Subcutaneous adipose tissue (tissue), 4 donors: ENCODE measurements around the gene FAM83G. TPM values are rescaled to one million over a fixed set of nuclear protein-coding genes. Genes with fewer than 3 reads are reported as not detected.

ENCODE experiments used
- total RNA-seq, 4 donors: library from RNA; depleted of rRNA; stranded (reverse); fragments of >200 nt; gene quantifications; one replicate each; pipeline ENCODE4 v1.1.0, GENCODE V29; 2016
- TF ChIP-seq, protein P1 (sequence below): fragments of 450-650 bp; IDR thresholded peaks from one replicate; pipeline ENCODE4 v1.5.1; 2016; ENCODE audit warnings: low read depth, mild to moderate bottlenecking, control low read depth, antibody characterized with exemption, moderate library complexity

The FAM83G gene
- total RNA-seq, 4 donors from 2014 or later: 1.1 to 5.5 (median 2.9) TPM

DNA sequence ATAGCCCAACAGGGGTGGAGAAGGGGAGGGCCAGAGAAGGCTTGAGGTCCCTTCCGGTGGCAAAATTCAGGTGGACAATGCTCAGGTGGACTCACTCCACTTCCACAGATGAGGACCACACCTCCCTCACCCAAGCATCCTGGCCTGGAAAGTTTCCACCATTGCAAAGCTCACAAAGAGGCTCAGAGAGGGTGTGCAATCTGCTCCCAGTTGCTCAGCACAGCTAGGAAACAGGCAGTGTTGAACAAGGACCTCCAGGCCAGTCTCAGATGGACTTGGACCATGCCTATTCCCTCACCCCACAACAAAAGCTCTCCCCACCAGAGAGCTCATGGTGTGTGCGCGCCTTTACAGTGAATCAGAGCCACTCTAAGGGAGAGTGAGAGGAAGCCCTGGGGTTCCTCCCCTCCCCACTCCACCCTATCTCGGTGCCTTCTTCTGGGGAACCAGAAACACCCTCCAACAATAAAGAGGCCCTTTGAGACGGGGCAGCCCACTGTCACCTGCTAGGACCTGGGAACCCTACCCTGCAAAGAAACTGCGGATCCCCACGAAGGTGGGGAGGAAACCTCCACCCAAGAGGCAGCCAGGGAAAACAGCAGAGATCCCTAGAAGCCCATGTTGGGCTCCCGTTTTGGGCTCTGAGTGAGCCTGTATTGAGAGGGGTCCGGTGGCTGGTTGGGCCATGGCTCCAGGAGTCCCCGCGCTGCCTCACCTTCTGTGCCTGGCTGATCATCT lies 1.6 kb downstream of the FAM83G start:
- TF ChIP-seq, protein P1, sequence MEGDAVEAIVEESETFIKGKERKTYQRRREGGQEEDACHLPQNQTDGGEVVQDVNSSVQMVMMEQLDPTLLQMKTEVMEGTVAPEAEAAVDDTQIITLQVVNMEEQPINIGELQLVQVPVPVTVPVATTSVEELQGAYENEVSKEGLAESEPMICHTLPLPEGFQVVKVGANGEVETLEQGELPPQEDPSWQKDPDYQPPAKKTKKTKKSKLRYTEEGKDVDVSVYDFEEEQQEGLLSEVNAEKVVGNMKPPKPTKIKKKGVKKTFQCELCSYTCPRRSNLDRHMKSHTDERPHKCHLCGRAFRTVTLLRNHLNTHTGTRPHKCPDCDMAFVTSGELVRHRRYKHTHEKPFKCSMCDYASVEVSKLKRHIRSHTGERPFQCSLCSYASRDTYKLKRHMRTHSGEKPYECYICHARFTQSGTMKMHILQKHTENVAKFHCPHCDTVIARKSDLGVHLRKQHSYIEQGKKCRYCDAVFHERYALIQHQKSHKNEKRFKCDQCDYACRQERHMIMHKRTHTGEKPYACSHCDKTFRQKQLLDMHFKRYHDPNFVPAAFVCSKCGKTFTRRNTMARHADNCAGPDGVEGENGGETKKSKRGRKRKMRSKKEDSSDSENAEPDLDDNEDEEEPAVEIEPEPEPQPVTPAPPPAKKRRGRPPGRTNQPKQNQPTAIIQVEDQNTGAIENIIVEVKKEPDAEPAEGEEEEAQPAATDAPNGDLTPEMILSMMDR: no peak

DNA sequence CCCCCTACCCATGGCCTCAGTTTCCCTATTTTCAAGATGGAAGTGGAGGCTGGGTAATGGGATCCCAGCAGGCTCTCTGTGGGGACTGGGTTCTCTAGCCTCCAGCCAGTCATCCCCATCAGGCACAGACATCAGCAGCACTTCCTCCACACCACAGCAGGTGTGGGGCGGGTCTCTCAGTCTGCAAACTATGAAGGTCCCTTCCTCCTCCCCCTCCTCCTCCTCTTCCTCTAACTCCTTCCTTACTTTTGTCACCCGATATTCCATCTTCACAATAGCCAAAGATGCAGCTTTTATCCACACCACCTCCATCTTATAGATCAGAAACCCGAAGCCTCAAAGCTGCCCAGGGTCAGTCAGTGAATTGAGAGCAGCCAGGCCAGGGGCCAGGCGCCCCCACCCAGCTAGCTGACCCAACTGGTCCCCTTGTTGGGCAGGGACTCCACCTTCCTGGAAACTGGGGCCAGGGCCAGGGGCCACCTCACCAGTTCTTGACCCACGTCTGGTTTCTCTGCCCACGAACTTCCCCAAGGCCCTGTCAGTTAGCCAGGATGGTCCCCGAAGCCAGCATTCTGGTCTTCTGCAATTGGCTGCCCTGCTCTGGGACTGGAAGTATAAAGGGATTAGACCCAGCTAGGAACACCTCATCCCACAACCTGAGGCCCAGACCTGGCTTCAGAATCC lies 2.5 kb downstream of the FAM83G start:
- TF ChIP-seq, protein P1: no peak

GRCh38 chr17:19000531-19001325 lies 3.8 kb downstream of the FAM83G start:
- TF ChIP-seq, protein P1: no peak

DNA sequence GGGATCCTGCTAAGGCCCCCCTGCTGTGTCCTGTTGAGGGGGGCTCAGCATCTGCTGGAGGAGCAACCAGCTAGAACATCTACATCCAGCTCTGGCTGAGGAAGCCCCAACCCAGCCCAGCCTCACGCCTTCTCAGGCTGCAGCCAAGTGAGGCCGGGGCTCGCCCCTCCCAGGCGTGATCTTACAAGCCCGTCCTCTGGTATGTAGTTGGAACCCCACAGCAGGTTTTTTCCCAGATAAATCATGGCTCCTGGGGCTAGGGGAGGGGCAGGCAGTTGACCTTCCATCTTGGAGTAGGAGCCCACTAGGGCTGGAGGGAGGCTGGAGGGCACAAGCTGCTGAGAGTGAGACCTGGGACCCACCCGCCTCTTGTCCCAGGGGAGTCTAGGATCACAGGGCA lies 4.7 kb downstream of the FAM83G start:
- TF ChIP-seq, protein P1: no peak

- TF ChIP-seq, protein P1: no peak
Measured at GRCh38 chr17:18999394-18999793, 5.2 kb downstream of the FAM83G start.

- TF ChIP-seq, protein P1: no peak
Measured at GRCh38 chr17:18997650-18998196, 6.8 kb downstream of the FAM83G start.
